ENCODE measurements around the gene HTRA2.

GRCh38 chr2:74573747-74574562, 44.2 kb downstream of the HTRA2 start:
- TF ChIP-seq CTCF (IDR thresholded peaks at IDR 0.05; ENCODE audit: borderline replicate concordance, extremely low read depth, low read length, poor library complexity, severe bottlenecking): no peak
- TF ChIP-seq EZH2 (IDR thresholded peaks at IDR 0.05; ENCODE audit: borderline replicate concordance, low read depth, low read length, severe bottlenecking): no peak

Measured in DND-41 (cell line).